Measurements from ENCODE around the gene PHACTR3.

GRCh38 chr20:59645271-59645670 is 40.9 kb downstream of the PHACTR3 start:
- no peak for TF ChIP-seq CTCF (IDR thresholded peaks at IDR 0.05)
- TF ChIP-seq REST (IDR thresholded peaks at IDR 0.05; ENCODE audit: insufficient read depth in 1 of 2, low read depth in 2 of 2, low read length in 1 of 2): no peak
- no peak for TF ChIP-seq POLR2AphosphoS5 (IDR thresholded peaks at IDR 0.05; ENCODE audit: low read depth, low read length)
- TF ChIP-seq SIN3A (IDR thresholded peaks at IDR 0.05; ENCODE audit: borderline replicate concordance, insufficient read depth, low read depth, low read length): no peak
